ENCODE data around the gene LYPD6B.

LYPD6B gene

GRCh38 chr2:149204686-149205085 lies 166.2 kb downstream of the LYPD6B start:
- no peak overlapping the region for H3K27ac ChIP-seq
- no peak for TF ChIP-seq ZFX (IDR thresholded peaks at IDR 0.05)
- TF ChIP-seq CTCF (conservative IDR thresholded peaks at IDR 0.05), result no peak

- no peak for TF ChIP-seq ZFX (IDR thresholded peaks at IDR 0.05)
- no peak for TF ChIP-seq CTCF (conservative IDR thresholded peaks at IDR 0.05)
- H3K27ac ChIP-seq, result no peak overlapping the region
Measured at GRCh38 chr2:149205143-149205542, 166.6 kb downstream of the LYPD6B start.

- TF ChIP-seq CTCF (conservative IDR thresholded peaks at IDR 0.05) (no peak), ZFX (IDR thresholded peaks at IDR 0.05) (no peak)
- no peak overlapping the region for H3K27ac ChIP-seq
Measured at GRCh38 chr2:149213764-149214493, 175.4 kb downstream of the LYPD6B start.

- TF ChIP-seq CTCF (conservative IDR thresholded peaks at IDR 0.05) (no peak), ZFX (IDR thresholded peaks at IDR 0.05) (no peak)
- no peak overlapping the region for H3K27ac ChIP-seq
Measured at GRCh38 chr2:149218497-149218896, 180.0 kb downstream of the LYPD6B start.

- H3K27ac ChIP-seq, result no peak overlapping the region
- no peak for TF ChIP-seq ZFX (IDR thresholded peaks at IDR 0.05)
- TF ChIP-seq CTCF (conservative IDR thresholded peaks at IDR 0.05), result no peak
Measured at GRCh38 chr2:149219856-149220255, 181.4 kb downstream of the LYPD6B start.

GRCh38 chr2:149221002-149221401 lies 182.5 kb downstream of the LYPD6B start:
- TF ChIP-seq ZFX (IDR thresholded peaks at IDR 0.05), result no peak
- TF ChIP-seq CTCF (conservative IDR thresholded peaks at IDR 0.05), result no peak
- no peak overlapping the region for H3K27ac ChIP-seq

- TF ChIP-seq ZFX (IDR thresholded peaks at IDR 0.05) (no peak), CTCF (conservative IDR thresholded peaks at IDR 0.05) (no peak)
- H3K27ac ChIP-seq, result no peak overlapping the region
Measured at GRCh38 chr2:149221898-149222297, 183.4 kb downstream of the LYPD6B start.

Measured in C4-2B (cell line).